Measurements from ENCODE around the gene S100PBP. TPM values are rescaled to one million over a fixed set of nuclear protein-coding genes. Genes with fewer than 3 reads are reported as not detected.

The S100PBP gene
- total and polyA plus RNA-seq, 2 of the 4 experiments (the other 2 are of a cell fraction): 13.9 to 20.3 TPM

- ChIA-PET CTCF (interaction anchor here (0.5 to 2.4 kb wide), 2 partner anchors 8 to 22 kb away, joined by 4 to 6 read pairs; no protein-coding TSS in a partner anchor), POLR2A (ENCODE audit: unreplicated experiment) (no interaction called here)
- Histone ChIP-seq H3K23ac (ENCODE audit: low read depth, low read length) (no peak overlapping the region), H4K5ac (ENCODE audit: low read depth, low read length) (no peak overlapping the region), H3K4me3 (ENCODE audit: insufficient read depth, low read depth, low read length) (no peak overlapping the region), H3K9me1 (ENCODE audit: insufficient read depth, low read length) (peaks cover 4% of the 10 kb centered on the region; the same call in 1 of the 2 replicates), H3K9ac (ENCODE audit: low read depth, low read length) (no peak overlapping the region), H2AFZ (replicated peaks; ENCODE audit: low read length, poor library complexity) (no peak overlapping the region), H3K4me2 (ENCODE audit: low read depth, low read length) (no peak overlapping the region), H3K9me3 (ENCODE audit: control insufficient read depth, insufficient read depth, low read length) (no peaks in the 10 kb centered on the region), H3K79me1 (ENCODE audit: low read depth in 1 of 2, low read length in 2 of 2) (peaks cover 12 to 33% of the 10 kb centered on the region in 2 experiments; a peak in 3 of 4 replicates), H3K4me1 (ENCODE audit: control insufficient read depth, insufficient read depth, low read length) (peaks cover 2% of the 10 kb centered on the region; the same call in 1 of the 2 replicates), H2BK120ac (ENCODE audit: low read depth, low read length) (no peak overlapping the region), H2AK5ac (ENCODE audit: low read depth, low read length) (no peak overlapping the region), H2BK5ac (ENCODE audit: low read depth, low read length, poor library complexity, severe bottlenecking) (no peak overlapping the region), H3K4ac (ENCODE audit: low read depth, low read length) (no peak overlapping the region), H3K14ac (replicated peaks; ENCODE audit: low read depth, low read length) (no peak overlapping the region), H3K56ac (ENCODE audit: extremely low read depth, insufficient read depth, low read length) (no peak overlapping the region), H3K36me3 (ENCODE audit: control insufficient read depth, insufficient read depth, low read length) (peaks cover 67% of the 10 kb centered on the region), H3K27ac (ENCODE audit: insufficient read depth, low read length) (no peak overlapping the region), H4K8ac (ENCODE audit: low read depth in 2 of 2, low read length in 2 of 2) (no peak overlapping the region), H2BK20ac (ENCODE audit: low read depth, low read length) (no peak overlapping the region), H2BK15ac (ENCODE audit: low read depth, low read length) (no peak overlapping the region), H2AK9ac (replicated peaks; ENCODE audit: low read depth, low read length, poor library complexity) (no peak overlapping the region), H3K27me3 (ENCODE audit: control insufficient read depth, insufficient read depth, low read length) (no peaks in the 10 kb centered on the region), H4K20me1 (ENCODE audit: insufficient read depth, low read length) (peaks cover 8% of the 10 kb centered on the region), H3K18ac (ENCODE audit: low read depth, low read length) (no peak overlapping the region), H4K91ac (ENCODE audit: insufficient read depth, low read depth, low read length) (no peak overlapping the region)
- dilution Hi-C loops (cut with HindIII; ENCODE audit: low sequenced_read_pairs, unreplicated experiment) (no loop called here), in situ Hi-C loops (cut with MboI; ENCODE audit: low sequenced_read_pairs) (no loop called here), intact Hi-C loops (cut with micrococcal nuclease) (no loop called here)
- DNase-seq: no peak
- no peak for ATAC-seq (ENCODE audit: low read depth)
- no TSS peak for BruUV-seq (replicated peaks)
- no CpG with 5 or more reads among the region's 5 CpGs for WGBS, 2 experiments (ENCODE audit: extremely low coverage in 2 of 2, insufficient read length in 1 of 2)
- TF ChIP-seq, protein P1, sequence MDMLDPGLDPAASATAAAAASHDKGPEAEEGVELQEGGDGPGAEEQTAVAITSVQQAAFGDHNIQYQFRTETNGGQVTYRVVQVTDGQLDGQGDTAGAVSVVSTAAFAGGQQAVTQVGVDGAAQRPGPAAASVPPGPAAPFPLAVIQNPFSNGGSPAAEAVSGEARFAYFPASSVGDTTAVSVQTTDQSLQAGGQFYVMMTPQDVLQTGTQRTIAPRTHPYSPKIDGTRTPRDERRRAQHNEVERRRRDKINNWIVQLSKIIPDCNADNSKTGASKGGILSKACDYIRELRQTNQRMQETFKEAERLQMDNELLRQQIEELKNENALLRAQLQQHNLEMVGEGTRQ (IDR thresholded peaks at IDR 0.05; ENCODE audit: low read depth, low read length): no peak
- TF ChIP-seq MAFK (IDR thresholded peaks at IDR 0.05; ENCODE audit: low read depth, low read length) (no peak), MAZ (IDR thresholded peaks at IDR 0.05; ENCODE audit: borderline replicate concordance, low read depth, low read length) (no peak), NFE2L2 (IDR thresholded peaks at IDR 0.05; ENCODE audit: low read depth, low read length) (no peak), RAD21 (IDR thresholded peaks at IDR 0.05; ENCODE audit: low read length) (no peak), CTCF (conservative IDR thresholded peaks at IDR 0.05; ENCODE audit: low read depth, low read length) (no peak), RFX5 (IDR thresholded peaks at IDR 0.05; ENCODE audit: low read depth, low read length) (no peak), SMC3 (IDR thresholded peaks at IDR 0.05; ENCODE audit: low read depth, low read length) (no peak), ELK1 (IDR thresholded peaks at IDR 0.05; ENCODE audit: borderline replicate concordance, low read depth, low read length) (no peak), CEBPB (IDR thresholded peaks at IDR 0.05; ENCODE audit: low read depth, low read length) (no peak), MXI1 (IDR thresholded peaks at IDR 0.05; ENCODE audit: borderline replicate concordance, low read depth, low read length) (no peak), FOS (IDR thresholded peaks at IDR 0.05; ENCODE audit: low read depth, low read length) (no peak), RCOR1 (IDR thresholded peaks at IDR 0.05; ENCODE audit: insufficient replicate concordance, low read length) (no peak), BHLHE40 (IDR thresholded peaks at IDR 0.05; ENCODE audit: low read depth, low read length) (no peak), CHD1 (IDR thresholded peaks at IDR 0.05; ENCODE audit: low read depth, low read length) (no peak), POLR2A (IDR thresholded peaks at IDR 0.05; ENCODE audit: low read depth, low read length) (no peak)
Measured at GRCh38 chr1:32783851-32784250, 33.6 kb upstream of the S100PBP start.
